ENCODE results near the gene SNX15. TPM values are rescaled to one million over a fixed set of nuclear protein-coding genes. Genes with fewer than 3 reads are reported as not detected.
A peak's percentile ranks its signal among the peaks of the same experiment; 100 is the strongest.
"Not testable (repeated sequence)": the region's sequence is repeated elsewhere in the genome, so short reads cannot be mapped to it uniquely, and the experiment has no call there.

SNX15 gene
- 10 to 100 TPM; 23.2 to 46.6 (median 31.0) TPM for polyA plus RNA-seq
- long read RNA-seq, donor 1, transcript SNX15-202 (8 exons, 1,939 nt): major isoform, 17 of 23 reads
- long read RNA-seq, donor 1, partial matches to known transcripts: 6 of 23 reads
- long read RNA-seq, donor 1, other reads (novel, unspliced or antisense): 0 of 23 reads
- long read RNA-seq, donor 2, partial matches to known transcripts: 0 of 3 reads
- long read RNA-seq, donor 2, other reads (novel, unspliced or antisense): 0 of 3 reads
- long read RNA-seq, donor 3, transcript SNX15-202 (8 exons, 1,939 nt): major isoform, 6 of 14 reads
- long read RNA-seq, donor 3, partial matches to known transcripts: 7 of 14 reads
- long read RNA-seq, donor 3, other reads (novel, unspliced or antisense): 0 of 14 reads
- long read RNA-seq, donor 4: 0 reads
- long read RNA-seq, donor 5, partial matches to known transcripts: 9 of 9 reads
- long read RNA-seq, donor 5, other reads (novel, unspliced or antisense): 0 of 9 reads
- long read RNA-seq, donor 6, transcript SNX15-202 (8 exons, 1,939 nt): major isoform, 7 of 17 reads
- long read RNA-seq, donor 6, partial matches to known transcripts: 10 of 17 reads
- long read RNA-seq, donor 6, other reads (novel, unspliced or antisense): 0 of 17 reads
- long read RNA-seq, donor 7: 0 reads
- long read RNA-seq, donor 8: 0 reads
- long read RNA-seq, donor 9, partial matches to known transcripts: 0 of 4 reads
- long read RNA-seq, donor 9, other reads (novel, unspliced or antisense): 0 of 4 reads
- long read RNA-seq, donor 10, transcript SNX15-202 (8 exons, 1,939 nt): major isoform, 12 of 12 reads
- long read RNA-seq, donor 10, partial matches to known transcripts: 0 of 12 reads
- long read RNA-seq, donor 10, other reads (novel, unspliced or antisense): 0 of 12 reads

GRCh38 chr11:65027213-65028067, at the start of gene SNX15:
Gene SNX15 (plus strand): TSS chr11:65027439. CDS start chr11:65027538, 99 bp downstream.
- no peaks in the 10 kb centered on the region for H3K9me3 ChIP-seq (ENCODE audit: control insufficient read depth in 2 of 2, insufficient read depth in 1 of 2, low read depth in 1 of 2, low read length in 1 of 2)
- 1% methylated on average over 46 to 51 of the region's 51 CpGs for WGBS, 3 donors
- H3K27me3 ChIP-seq (ENCODE audit: control insufficient read depth in 3 of 3, insufficient read depth in 3 of 3, low read length in 3 of 3): no peaks in the 10 kb centered on the region
- H3K4me1 ChIP-seq (ENCODE audit: control insufficient read depth in 3 of 3, insufficient read depth in 2 of 3, low read depth in 1 of 3, low read length in 2 of 3): peaks cover 0 to 24% (median 2%) of the 10 kb centered on the region in 3 donors
- peak within 1 kb of the TSS; percentile 39 to 64 (median 57) for H3K4me3 ChIP-seq (ENCODE audit: low read depth in 1 of 3, low read length in 3 of 3)
- DNase-seq (peak; percentile 97 to 99), FAIRE-seq (no peak)
- peaks cover 0 to 22% (median 0%) of the 10 kb centered on the region in 3 donors for H3K36me3 ChIP-seq (ENCODE audit: control insufficient read depth in 3 of 3, insufficient read depth in 2 of 3, low read depth in 1 of 3, low read length in 3 of 3)
- peak within 1 kb of the TSS; percentile 87 to 99 (median 94) for H3K27ac ChIP-seq (ENCODE audit: low read depth in 1 of 3, low read length in 2 of 3)

- DNase-seq; H3K9me3 ChIP-seq (ENCODE audit: control insufficient read depth in 2 of 2, insufficient read depth in 1 of 2, low read depth in 1 of 2, low read length in 1 of 2); H3K4me1 ChIP-seq (ENCODE audit: control insufficient read depth in 3 of 3, insufficient read depth in 2 of 3, low read depth in 1 of 3, low read length in 2 of 3); FAIRE-seq; H3K27ac ChIP-seq (ENCODE audit: low read depth in 1 of 3, low read length in 2 of 3); H3K4me3 ChIP-seq (ENCODE audit: low read depth in 1 of 3, low read length in 3 of 3); H3K36me3 ChIP-seq (ENCODE audit: control insufficient read depth in 3 of 3, insufficient read depth in 2 of 3, low read depth in 1 of 3, low read length in 3 of 3); H3K27me3 ChIP-seq (ENCODE audit: control insufficient read depth in 3 of 3, insufficient read depth in 3 of 3, low read length in 3 of 3): not testable (repeated sequence)
- WGBS, 3 donors: 75 to 92% (median 82%) methylated on average over 4 to 5 of the region's 5 CpGs
Measured at GRCh38 chr11:64983339-64983738, 43.9 kb upstream of the SNX15 start.

- Histone ChIP-seq H3K27ac (ENCODE audit: low read depth in 1 of 3, low read length in 2 of 3) (peak overlapping the region in 1 of 3 donors; percentile 14), H3K36me3 (ENCODE audit: control insufficient read depth in 3 of 3, insufficient read depth in 2 of 3, low read depth in 1 of 3, low read length in 3 of 3) (peaks cover 0 to 33% (median 0%) of the 10 kb centered on the region in 3 donors), H3K27me3 (ENCODE audit: control insufficient read depth in 3 of 3, insufficient read depth in 3 of 3, low read length in 3 of 3) (no peaks in the 10 kb centered on the region), H3K9me3 (ENCODE audit: control insufficient read depth in 2 of 2, insufficient read depth in 1 of 2, low read depth in 1 of 2, low read length in 1 of 2) (peaks cover 0 to 4% of the 10 kb centered on the region in 2 donors), H3K4me1 (ENCODE audit: control insufficient read depth in 3 of 3, insufficient read depth in 2 of 3, low read depth in 1 of 3, low read length in 2 of 3) (peaks cover 0 to 19% (median 4%) of the 10 kb centered on the region in 3 donors), H3K4me3 (ENCODE audit: low read depth in 1 of 3, low read length in 3 of 3) (no peak overlapping the region)
- no peak for FAIRE-seq
- peak in 1 of 2 donors; percentile 44 for DNase-seq
- 65 to 74% (median 67%) methylated on average over 6 of the region's 6 CpGs for WGBS, 3 donors
Measured at GRCh38 chr11:64987998-64988854, 39.0 kb upstream of the SNX15 start.

GRCh38 chr11:64989416-64989815, 37.8 kb upstream of the SNX15 start:
- peaks cover 0 to 42% (median 0%) of the 10 kb centered on the region in 3 donors for H3K36me3 ChIP-seq (ENCODE audit: control insufficient read depth in 3 of 3, insufficient read depth in 2 of 3, low read depth in 1 of 3, low read length in 3 of 3)
- 84 to 90% (median 85%) methylated on average over 13 of the region's 13 CpGs for whole genome bisulfite sequencing, 3 donors
- no peak overlapping the region for H3K4me3 ChIP-seq (ENCODE audit: low read depth in 1 of 3, low read length in 3 of 3)
- peaks cover 0 to 19% (median 4%) of the 10 kb centered on the region in 3 donors for H3K4me1 ChIP-seq (ENCODE audit: control insufficient read depth in 3 of 3, insufficient read depth in 2 of 3, low read depth in 1 of 3, low read length in 2 of 3)
- no peaks in the 10 kb centered on the region for H3K27me3 ChIP-seq (ENCODE audit: control insufficient read depth in 3 of 3, insufficient read depth in 3 of 3, low read length in 3 of 3)
- no peak for FAIRE-seq
- no peak for DNase-seq
- H3K9me3 ChIP-seq (ENCODE audit: control insufficient read depth in 2 of 2, insufficient read depth in 1 of 2, low read depth in 1 of 2, low read length in 1 of 2): peaks cover 0 to 4% of the 10 kb centered on the region in 2 donors
- H3K27ac ChIP-seq (ENCODE audit: low read depth in 1 of 3, low read length in 2 of 3): peak overlapping the region in 1 of 3 donors; percentile 63

GRCh38 chr11:64990222-64990923, 36.9 kb upstream of the SNX15 start:
- 48 to 80% (median 71%) methylated on average over 15 of the region's 15 CpGs for WGBS, 3 donors
- Histone ChIP-seq H3K27me3 (ENCODE audit: control insufficient read depth in 3 of 3, insufficient read depth in 3 of 3, low read length in 3 of 3) (no peaks in the 10 kb centered on the region), H3K36me3 (ENCODE audit: control insufficient read depth in 3 of 3, insufficient read depth in 2 of 3, low read depth in 1 of 3, low read length in 3 of 3) (peaks cover 0 to 46% (median 0%) of the 10 kb centered on the region in 3 donors), H3K9me3 (ENCODE audit: control insufficient read depth in 2 of 2, insufficient read depth in 1 of 2, low read depth in 1 of 2, low read length in 1 of 2) (peaks cover 0 to 4% of the 10 kb centered on the region in 2 donors), H3K4me3 (ENCODE audit: low read depth in 1 of 3, low read length in 3 of 3) (no peak overlapping the region), H3K4me1 (ENCODE audit: control insufficient read depth in 3 of 3, insufficient read depth in 2 of 3, low read depth in 1 of 3, low read length in 2 of 3) (peaks cover 0 to 23% (median 4%) of the 10 kb centered on the region in 3 donors), H3K27ac (ENCODE audit: low read depth in 1 of 3, low read length in 2 of 3) (peak overlapping the region in 1 of 3 donors; percentile 63)
- no peak for FAIRE-seq
- DNase-seq: peak in 1 of 2 donors; percentile 37

GRCh38 chr11:64994318-64994717, 32.9 kb upstream of the SNX15 start:
- peaks cover 0 to 39% (median 6%) of the 10 kb centered on the region in 3 donors for H3K4me1 ChIP-seq (ENCODE audit: control insufficient read depth in 3 of 3, insufficient read depth in 2 of 3, low read depth in 1 of 3, low read length in 2 of 3)

GRCh38 chr11:64996327-64996709, 30.9 kb upstream of the SNX15 start:
- H3K27ac ChIP-seq (ENCODE audit: low read depth in 1 of 3, low read length in 2 of 3): peak overlapping the region; percentile 88 to 95 (median 92)
- H3K4me3 ChIP-seq (ENCODE audit: low read depth in 1 of 3, low read length in 3 of 3): peak overlapping the region; percentile 55 to 67 (median 64)
- FAIRE-seq (no peak), DNase-seq (no peak)
- H3K4me1 ChIP-seq (ENCODE audit: control insufficient read depth in 3 of 3, insufficient read depth in 2 of 3, low read depth in 1 of 3, low read length in 2 of 3): peaks cover 0 to 36% (median 2%) of the 10 kb centered on the region in 3 donors
- peaks cover 0 to 8% of the 10 kb centered on the region in 2 donors for H3K9me3 ChIP-seq (ENCODE audit: control insufficient read depth in 2 of 2, insufficient read depth in 1 of 2, low read depth in 1 of 2, low read length in 1 of 2)
- peaks cover 0 to 29% (median 0%) of the 10 kb centered on the region in 3 donors for H3K36me3 ChIP-seq (ENCODE audit: control insufficient read depth in 3 of 3, insufficient read depth in 2 of 3, low read depth in 1 of 3, low read length in 3 of 3)
- H3K27me3 ChIP-seq (ENCODE audit: control insufficient read depth in 3 of 3, insufficient read depth in 3 of 3, low read length in 3 of 3): no peaks in the 10 kb centered on the region
- WGBS, 3 donors: 14 to 30% (median 22%) methylated on average over 11 of the region's 11 CpGs

More at GRCh38 chr11:64994318-64994717, 32.9 kb upstream of the SNX15 start:
- no peak overlapping the region for H3K27ac ChIP-seq (ENCODE audit: low read depth in 1 of 3, low read length in 2 of 3)
- peaks cover 0 to 2% of the 10 kb centered on the region in 2 donors for H3K9me3 ChIP-seq (ENCODE audit: control insufficient read depth in 2 of 2, insufficient read depth in 1 of 2, low read depth in 1 of 2, low read length in 1 of 2)
- DNase-seq: no peak
- no peak for FAIRE-seq
- H3K4me3 ChIP-seq (ENCODE audit: low read depth in 1 of 3, low read length in 3 of 3): no peak overlapping the region
- 90% methylated on average over 6 to 7 of the region's 7 CpGs for WGBS, 3 donors
- H3K36me3 ChIP-seq (ENCODE audit: control insufficient read depth in 3 of 3, insufficient read depth in 2 of 3, low read depth in 1 of 3, low read length in 3 of 3): peaks cover 0 to 37% (median 0%) of the 10 kb centered on the region in 3 donors
- no peaks in the 10 kb centered on the region for H3K27me3 ChIP-seq (ENCODE audit: control insufficient read depth in 3 of 3, insufficient read depth in 3 of 3, low read length in 3 of 3)
